Renal cortex interstitium (tissue), 15 donors: ENCODE measurements around the gene APEX1. TPM values are rescaled to one million over a fixed set of nuclear protein-coding genes. Genes with fewer than 3 reads are reported as not detected.

Experiments
- DNase-seq, 11 donors: peaks; one replicate each; pipeline ENCODE4 v3.0.0-alpha.2; 2013; ENCODE audit warnings: low read depth in 9 of 11, low spot score in 4 of 11; ENCODE audit errors: extremely low read depth in 1 of 11
- long read RNA-seq, 16 experiments: transcript quantifications; one replicate each; lab custom pipeline, GENCODE V29; 2026
- polyA plus RNA-seq, 3 donors: library from polyadenylated mRNA; unstranded; fragments of 120-200 nt; gene quantifications; one replicate each; pipeline ENCODE4 v1.2.1, GENCODE V29; 2013; ENCODE audit not compliant: insufficient read length in 3 of 3

Gene APEX1
- 100 to 1,000 TPM; 292 to 331 (median 308) TPM for polyA plus RNA-seq
- long read RNA-seq, donor 1, transcript APEX1-202 (5 exons, 1,387 nt): minor isoform, 12 of 136 reads
- long read RNA-seq, donor 1, transcript APEX1-205 (4 exons, 1,603 nt): minor isoform, 11 of 136 reads
- long read RNA-seq, donor 1, transcript APEX1-210 (5 exons, 1,437 nt): minor isoform, 14 of 136 reads
- long read RNA-seq, donor 1, transcript APEX1-201 (5 exons, 1,484 nt): major isoform, 63 of 136 reads
- long read RNA-seq, donor 1, partial matches to known transcripts: 20 of 136 reads
- long read RNA-seq, donor 1, other reads (novel, unspliced or antisense): 0 of 136 reads
- long read RNA-seq, donor 2, transcript APEX1-210 (5 exons, 1,437 nt): minor isoform, 14 of 129 reads
- long read RNA-seq, donor 2, transcript APEX1-216 (3 exons, 1,803 nt): minor isoform, 7 of 129 reads
- long read RNA-seq, donor 2, transcript APEX1-201 (5 exons, 1,484 nt): major isoform, 46 of 129 reads
- long read RNA-seq, donor 2, transcript APEX1-202 (5 exons, 1,387 nt): minor isoform, 7 of 129 reads
- long read RNA-seq, donor 2, partial matches to known transcripts: 46 of 129 reads
- long read RNA-seq, donor 2, other reads (novel, unspliced or antisense): 0 of 129 reads
- long read RNA-seq, donor 3, transcript APEX1-205 (4 exons, 1,603 nt): minor isoform, 11 of 206 reads
- long read RNA-seq, donor 3, transcript APEX1-210 (5 exons, 1,437 nt): minor isoform, 27 of 206 reads
- long read RNA-seq, donor 3, transcript APEX1-202 (5 exons, 1,387 nt): minor isoform, 8 of 206 reads
- long read RNA-seq, donor 3, transcript APEX1-201 (5 exons, 1,484 nt): major isoform, 114 of 206 reads
- long read RNA-seq, donor 3, partial matches to known transcripts: 34 of 206 reads
- long read RNA-seq, donor 3, other reads (novel, unspliced or antisense): 0 of 206 reads
- long read RNA-seq, donor 4, transcript APEX1-210 (5 exons, 1,437 nt): minor isoform, 13 of 116 reads
- long read RNA-seq, donor 4, transcript APEX1-202 (5 exons, 1,387 nt): minor isoform, 5 of 116 reads
- long read RNA-seq, donor 4, transcript APEX1-205 (4 exons, 1,603 nt): minor isoform, 9 of 116 reads
- long read RNA-seq, donor 4, transcript APEX1-201 (5 exons, 1,484 nt): major isoform, 73 of 116 reads
- long read RNA-seq, donor 4, partial matches to known transcripts: 6 of 116 reads
- long read RNA-seq, donor 4, other reads (novel, unspliced or antisense): 0 of 116 reads
- long read RNA-seq, donor 5: 0 reads
- long read RNA-seq, donor 6, transcript APEX1-216 (3 exons, 1,803 nt): minor isoform, 7 of 138 reads
- long read RNA-seq, donor 6, transcript APEX1-205 (4 exons, 1,603 nt): minor isoform, 10 of 138 reads
- long read RNA-seq, donor 6, transcript APEX1-201 (5 exons, 1,484 nt): major isoform, 76 of 138 reads
- long read RNA-seq, donor 6, transcript APEX1-210 (5 exons, 1,437 nt): minor isoform, 19 of 138 reads
- long read RNA-seq, donor 6, partial matches to known transcripts: 23 of 138 reads
- long read RNA-seq, donor 6, other reads (novel, unspliced or antisense): 0 of 138 reads
- long read RNA-seq, donor 7, transcript APEX1-201 (5 exons, 1,484 nt): major isoform, 111 of 204 reads
- long read RNA-seq, donor 7, transcript APEX1-216 (3 exons, 1,803 nt): minor isoform, 11 of 204 reads
- long read RNA-seq, donor 7, transcript APEX1-210 (5 exons, 1,437 nt): minor isoform, 25 of 204 reads
- long read RNA-seq, donor 7, transcript APEX1-205 (4 exons, 1,603 nt): minor isoform, 11 of 204 reads
- long read RNA-seq, donor 7, partial matches to known transcripts: 38 of 204 reads
- long read RNA-seq, donor 7, other reads (novel, unspliced or antisense): 0 of 204 reads
- long read RNA-seq, donor 8: 0 reads
- long read RNA-seq, donor 9, transcript APEX1-201 (5 exons, 1,484 nt): major isoform, 68 of 150 reads
- long read RNA-seq, donor 9, transcript APEX1-205 (4 exons, 1,603 nt): minor isoform, 14 of 150 reads
- long read RNA-seq, donor 9, transcript APEX1-216 (3 exons, 1,803 nt): minor isoform, 17 of 150 reads
- long read RNA-seq, donor 9, transcript APEX1-210 (5 exons, 1,437 nt): minor isoform, 19 of 150 reads
- long read RNA-seq, donor 9, partial matches to known transcripts: 23 of 150 reads
- long read RNA-seq, donor 9, other reads (novel, unspliced or antisense): 0 of 150 reads
- long read RNA-seq, donor 10, transcript APEX1-210 (5 exons, 1,437 nt): minor isoform, 26 of 171 reads
- long read RNA-seq, donor 10, transcript APEX1-201 (5 exons, 1,484 nt): major isoform, 89 of 171 reads
- long read RNA-seq, donor 10, transcript APEX1-205 (4 exons, 1,603 nt): minor isoform, 8 of 171 reads
- long read RNA-seq, donor 10, transcript APEX1-216 (3 exons, 1,803 nt): minor isoform, 8 of 171 reads
- long read RNA-seq, donor 10, partial matches to known transcripts: 26 of 171 reads
- long read RNA-seq, donor 10, other reads (novel, unspliced or antisense): 5 of 171 reads
- long read RNA-seq, donor 11, transcript APEX1-216 (3 exons, 1,803 nt): minor isoform, 7 of 131 reads
- long read RNA-seq, donor 11, transcript APEX1-201 (5 exons, 1,484 nt): major isoform, 67 of 131 reads
- long read RNA-seq, donor 11, transcript APEX1-205 (4 exons, 1,603 nt): minor isoform, 11 of 131 reads
- long read RNA-seq, donor 11, transcript APEX1-210 (5 exons, 1,437 nt): minor isoform, 18 of 131 reads
- long read RNA-seq, donor 11, partial matches to known transcripts: 11 of 131 reads
- long read RNA-seq, donor 11, other reads (novel, unspliced or antisense): 7 of 131 reads
- long read RNA-seq, donor 12, transcript APEX1-210 (5 exons, 1,437 nt): minor isoform, 8 of 55 reads
- long read RNA-seq, donor 12, transcript APEX1-201 (5 exons, 1,484 nt): major isoform, 24 of 55 reads
- long read RNA-seq, donor 12, transcript APEX1-216 (3 exons, 1,803 nt): minor isoform, 5 of 55 reads
- long read RNA-seq, donor 12, partial matches to known transcripts: 9 of 55 reads
- long read RNA-seq, donor 12, other reads (novel, unspliced or antisense): 0 of 55 reads
- long read RNA-seq, donor 13: 0 reads
- long read RNA-seq, donor 14, transcript APEX1-202 (5 exons, 1,387 nt): minor isoform, 12 of 112 reads
- long read RNA-seq, donor 14, transcript APEX1-210 (5 exons, 1,437 nt): minor isoform, 15 of 112 reads
- long read RNA-seq, donor 14, transcript APEX1-216 (3 exons, 1,803 nt): minor isoform, 5 of 112 reads
- long read RNA-seq, donor 14, transcript APEX1-201 (5 exons, 1,484 nt): major isoform, 66 of 112 reads
- long read RNA-seq, donor 14, partial matches to known transcripts: 6 of 112 reads
- long read RNA-seq, donor 14, other reads (novel, unspliced or antisense): 0 of 112 reads
- long read RNA-seq, donor 15, transcript APEX1-205 (4 exons, 1,603 nt): minor isoform, 5 of 108 reads
- long read RNA-seq, donor 15, transcript APEX1-202 (5 exons, 1,387 nt): minor isoform, 5 of 108 reads
- long read RNA-seq, donor 15, transcript APEX1-210 (5 exons, 1,437 nt): minor isoform, 13 of 108 reads
- long read RNA-seq, donor 15, transcript APEX1-201 (5 exons, 1,484 nt): major isoform, 43 of 108 reads
- long read RNA-seq, donor 15, partial matches to known transcripts: 36 of 108 reads
- long read RNA-seq, donor 15, other reads (novel, unspliced or antisense): 0 of 108 reads
- long read RNA-seq, donor 16, transcript APEX1-210 (5 exons, 1,437 nt): minor isoform, 51 of 403 reads
- long read RNA-seq, donor 16, transcript APEX1-205 (4 exons, 1,603 nt): minor isoform, 27 of 403 reads
- long read RNA-seq, donor 16, transcript APEX1-216 (3 exons, 1,803 nt): minor isoform, 28 of 403 reads
- long read RNA-seq, donor 16, transcript APEX1-201 (5 exons, 1,484 nt): major isoform, 233 of 403 reads
- long read RNA-seq, donor 16, partial matches to known transcripts: 17 of 403 reads
- long read RNA-seq, donor 16, other reads (novel, unspliced or antisense): 14 of 403 reads

GRCh38 chr14:20454516-20455354 lies at the start of gene APEX1, which contains the start of gene OSGEP:
Gene APEX1, plus strand, starts transcription at chr14:20455226. Its CDS starts 420 bp downstream, at chr14:20455646.
Gene OSGEP, minus strand, starts transcription at chr14:20454812. Its CDS starts 129 bp downstream, at chr14:20454683.
- DNase-seq: peak; percentile 97 to 99 (median 99)

GRCh38 chr14:20409226-20409625 lies 45.8 kb upstream of the APEX1 start:
- DNase-seq: no peak

- no peak for DNase-seq
Observed at GRCh38 chr14:20412411-20412810, 42.6 kb upstream of the APEX1 start.

- peak in 10 of 11 donors; percentile 61 to 79 (median 70) for DNase-seq
Observed at GRCh38 chr14:20412876-20413743, 41.9 kb upstream of the APEX1 start, which contains the start of gene TEP1. Gene TEP1, minus strand, starts transcription at chr14:20413501. Its CDS starts 5,062 bp downstream, at chr14:20408439.

- peak in 1 of 11 donors; percentile 11 for DNase-seq
Observed at GRCh38 chr14:20413744-20414082, 41.3 kb upstream of the APEX1 start.

GRCh38 chr14:20415782-20416206 lies 39.2 kb upstream of the APEX1 start:
- peak in 5 of 11 donors; percentile 12 to 54 (median 31) for DNase-seq

GRCh38 chr14:20416223-20416622 lies 38.8 kb upstream of the APEX1 start:
- DNase-seq: no peak

GRCh38 chr14:20417250-20418186 lies 37.5 kb upstream of the APEX1 start:
- DNase-seq: no peak

- no peak for DNase-seq
Observed at GRCh38 chr14:20418501-20418909, 36.5 kb upstream of the APEX1 start.

- DNase-seq: no peak
Observed at GRCh38 chr14:20419419-20419818, 35.6 kb upstream of the APEX1 start.

GRCh38 chr14:20421267-20421666 lies 33.8 kb upstream of the APEX1 start:
- no peak for DNase-seq
